Measurements from ENCODE around the gene ADGRL3. TPM values are rescaled to one million over a fixed set of nuclear protein-coding genes. Genes with fewer than 3 reads are reported as not detected.

ADGRL3 gene
- under 0.01 TPM in 1 of 2 replicates, not detected in the other for total RNA-seq

DNA sequence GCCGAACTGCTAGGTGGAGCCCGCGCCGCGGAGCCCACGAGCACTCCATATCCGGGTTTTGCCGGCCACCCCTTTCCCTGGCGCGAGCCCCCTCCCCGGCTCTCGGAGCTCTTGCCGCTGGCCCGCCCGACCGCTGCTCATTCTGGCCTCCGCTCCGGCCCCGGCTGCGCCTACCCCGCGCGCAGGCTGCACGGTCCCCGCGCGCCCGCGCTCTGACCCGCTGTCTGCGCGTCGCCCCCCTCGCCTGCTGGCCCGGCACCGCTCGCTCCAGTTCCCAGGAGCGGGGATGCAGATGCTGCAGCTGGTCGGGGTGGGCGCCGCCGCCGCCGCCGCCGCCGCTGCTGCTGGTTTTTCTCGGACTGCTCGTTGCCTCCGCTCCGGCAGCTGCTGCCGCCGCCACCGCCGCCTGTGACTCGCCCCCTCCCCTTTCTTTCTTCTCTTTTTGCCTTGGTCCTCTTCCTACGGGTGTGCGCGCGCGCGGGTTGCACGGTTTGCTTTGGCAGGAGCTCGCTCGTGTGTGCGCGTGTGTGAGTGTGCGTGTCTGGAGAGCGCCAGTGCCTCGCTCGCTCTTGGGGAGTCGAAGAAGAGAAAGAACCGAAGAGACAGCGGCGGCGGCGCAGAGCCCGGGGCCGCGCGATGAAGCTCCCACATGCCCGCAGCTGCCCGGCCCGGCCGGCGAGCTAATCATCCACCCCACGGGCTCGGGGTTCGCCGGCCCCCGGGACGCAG lies at the start of gene ADGRL3:
Gene ADGRL3 (plus strand): TSS at position 140 of the 729 bp plus-strand sequence.

Measured in tracheal epithelial cell (primary cell).